Measurements from ENCODE around the gene B4GALT5.

GRCh38 chr20:49691818-49692568 is 21.7 kb downstream of the B4GALT5 start:
- TF ChIP-seq TCF4 (CRISPR knock-in tag; IDR thresholded peaks at IDR 0.05; ENCODE audit: borderline replicate concordance) (no peak), CSDC2 (CRISPR knock-in tag; IDR thresholded peaks at IDR 0.05) (no peak), GLIS3 (CRISPR knock-in tag; IDR thresholded peaks at IDR 0.05) (no peak), ZFP30 (CRISPR knock-in tag; IDR thresholded peaks at IDR 0.05) (no peak), ZFP3 (CRISPR knock-in tag; IDR thresholded peaks at IDR 0.05) (no peak), RARB (CRISPR knock-in tag; IDR thresholded peaks at IDR 0.05) (no peak), CREB5 (CRISPR knock-in tag; IDR thresholded peaks at IDR 0.05; ENCODE audit: low read depth) (no peak), ZNF8 (CRISPR knock-in tag; IDR thresholded peaks at IDR 0.05) (no peak), PATZ1 (CRISPR knock-in tag; IDR thresholded peaks at IDR 0.05; ENCODE audit: borderline replicate concordance) (no peak)

Measured in SK-N-SH treated with all-trans-retinoic acid at 6 μM for 48 hours (cell line).